Glutamatergic neuron (in vitro differentiated cells): Measurements from ENCODE around the gene TMEM215. TPM values are rescaled to one million over a fixed set of nuclear protein-coding genes. Genes with fewer than 3 reads are reported as not detected.
"Not testable (repeated sequence)": the region's sequence is repeated elsewhere in the genome, so short reads cannot be mapped to it uniquely, and the experiment has no call there.

Experiments used
- DNase-seq: peaks from one replicate; pipeline ENCODE4 v3.0.0; 2022
- H3K27ac Mint-ChIP-seq: one replicate; pipeline ENCODE4 v1.8.0; 2020; ENCODE audit warnings: mild to moderate bottlenecking, mixed read lengths, inconsistent platforms; ENCODE audit not compliant: unreplicated experiment
- H3K27me3 Mint-ChIP-seq: one replicate; pipeline ENCODE4 v1.8.0; 2020; ENCODE audit warnings: mild to moderate bottlenecking, moderate library complexity, mixed read lengths, inconsistent platforms; ENCODE audit not compliant: unreplicated experiment
- H3K36me3 Mint-ChIP-seq: one replicate; pipeline ENCODE4 v1.8.0; 2020; ENCODE audit warnings: mild to moderate bottlenecking, mixed read lengths, inconsistent platforms; ENCODE audit not compliant: unreplicated experiment
- H3K4me1 Mint-ChIP-seq: one replicate; pipeline ENCODE4 v1.8.0; 2020; ENCODE audit warnings: mild to moderate bottlenecking, low read depth, mixed read lengths, inconsistent platforms; ENCODE audit not compliant: unreplicated experiment
- H3K4me3 Mint-ChIP-seq: one replicate; pipeline ENCODE4 v1.8.0; 2020; ENCODE audit warnings: mild to moderate bottlenecking, mixed read lengths, inconsistent platforms; ENCODE audit not compliant: unreplicated experiment
- H3K9me3 Mint-ChIP-seq: one replicate; pipeline ENCODE4 v1.8.0; 2020; ENCODE audit warnings: mild to moderate bottlenecking, moderate library complexity, mixed read lengths, inconsistent platforms; ENCODE audit not compliant: unreplicated experiment
- total RNA-seq: library from RNA; stranded (reverse); fragmentation: NEBNext Ultra II Directional; extraction: Animal tissue kit (Norgen Biotek cat#: 25700); gene quantifications from one replicate; pipeline ENCODE4 v1.2.1, GENCODE V29; 2021; ENCODE audit not compliant: unreplicated experiment
- TF ChIP-seq, protein P1 (sequence below): fragments of 200-600 bp; sonication (generic); IDR thresholded peaks from one replicate; pipeline ENCODE4 v1.5.0; 2021; ENCODE audit not compliant: partially characterized antibody, unreplicated experiment

TMEM215 gene
- total RNA-seq, 1 donor from 2014 or later, result 0.27 TPM

DNA sequence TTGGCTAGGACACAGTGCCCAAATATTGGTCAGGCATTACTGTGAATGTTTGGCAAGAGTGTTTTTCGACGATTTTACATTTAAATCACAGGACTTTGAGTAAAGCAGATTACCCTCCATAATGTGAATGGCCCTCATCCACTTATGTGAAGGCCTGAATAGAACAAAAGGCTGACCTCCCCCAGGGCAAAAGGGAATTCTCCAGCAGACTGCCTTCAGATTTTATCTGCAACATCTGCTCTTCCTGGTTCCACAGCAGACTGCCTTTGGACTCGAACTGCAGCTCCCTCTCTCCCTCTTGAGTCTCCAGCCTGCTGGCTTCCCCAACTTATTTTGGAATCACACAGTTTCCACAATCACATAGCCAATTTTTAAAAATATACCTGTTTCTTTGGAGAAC lies 7.1 kb upstream of the TMEM215 start:
- H3K36me3 Mint-ChIP-seq, result peaks cover 33% of the 10 kb centered on the region
- peaks cover 4% of the 10 kb centered on the region for H3K4me1 Mint-ChIP-seq
- H3K27ac Mint-ChIP-seq, result peak overlapping the region; percentile 57
- TF ChIP-seq, protein P1, sequence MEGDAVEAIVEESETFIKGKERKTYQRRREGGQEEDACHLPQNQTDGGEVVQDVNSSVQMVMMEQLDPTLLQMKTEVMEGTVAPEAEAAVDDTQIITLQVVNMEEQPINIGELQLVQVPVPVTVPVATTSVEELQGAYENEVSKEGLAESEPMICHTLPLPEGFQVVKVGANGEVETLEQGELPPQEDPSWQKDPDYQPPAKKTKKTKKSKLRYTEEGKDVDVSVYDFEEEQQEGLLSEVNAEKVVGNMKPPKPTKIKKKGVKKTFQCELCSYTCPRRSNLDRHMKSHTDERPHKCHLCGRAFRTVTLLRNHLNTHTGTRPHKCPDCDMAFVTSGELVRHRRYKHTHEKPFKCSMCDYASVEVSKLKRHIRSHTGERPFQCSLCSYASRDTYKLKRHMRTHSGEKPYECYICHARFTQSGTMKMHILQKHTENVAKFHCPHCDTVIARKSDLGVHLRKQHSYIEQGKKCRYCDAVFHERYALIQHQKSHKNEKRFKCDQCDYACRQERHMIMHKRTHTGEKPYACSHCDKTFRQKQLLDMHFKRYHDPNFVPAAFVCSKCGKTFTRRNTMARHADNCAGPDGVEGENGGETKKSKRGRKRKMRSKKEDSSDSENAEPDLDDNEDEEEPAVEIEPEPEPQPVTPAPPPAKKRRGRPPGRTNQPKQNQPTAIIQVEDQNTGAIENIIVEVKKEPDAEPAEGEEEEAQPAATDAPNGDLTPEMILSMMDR, result no peak
- no peak for DNase-seq
- peaks cover 6% of the 10 kb centered on the region for H3K9me3 Mint-ChIP-seq
- H3K4me3 Mint-ChIP-seq, result no peak overlapping the region
- peaks cover 4% of the 10 kb centered on the region for H3K27me3 Mint-ChIP-seq

DNA sequence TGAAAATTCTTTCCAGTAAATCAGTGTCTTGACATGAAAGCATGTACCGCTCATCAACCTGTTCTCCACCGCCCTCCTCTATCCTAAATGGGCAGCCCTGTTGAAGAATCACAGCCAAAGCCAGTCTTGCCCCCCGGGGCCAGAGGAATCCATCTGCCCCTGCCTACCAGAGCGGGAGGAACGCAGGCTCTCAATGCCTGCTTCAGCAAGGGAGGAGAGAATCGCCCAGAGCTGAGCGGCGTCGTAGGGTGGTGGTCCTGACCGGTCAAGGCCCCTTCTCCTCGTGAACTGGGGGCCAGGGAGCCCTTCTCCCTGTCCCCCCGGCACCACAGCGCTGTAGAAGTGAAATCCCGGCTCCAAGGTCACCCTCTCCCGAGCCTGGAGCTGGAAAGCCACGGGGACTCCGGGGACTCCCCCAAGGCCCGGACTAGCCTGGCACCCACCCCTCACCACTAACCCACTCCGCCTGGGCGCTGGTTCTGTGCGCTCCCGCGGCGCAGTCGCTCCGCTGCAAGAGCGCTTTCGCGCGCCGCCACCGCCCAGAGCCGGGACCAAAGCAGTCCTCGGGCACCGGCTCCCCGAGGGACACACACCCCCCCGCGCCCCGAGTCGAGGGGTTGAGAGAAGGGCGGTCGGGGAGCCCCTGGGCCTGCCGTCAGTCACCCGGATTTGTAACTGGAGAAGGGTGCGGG lies 718 bp upstream of the TMEM215 start:
- Mint-ChIP-seq H3K27me3 (peaks cover 8% of the 10 kb centered on the region), H3K36me3 (peaks cover 2% of the 10 kb centered on the region), H3K27ac (no peak overlapping the region), H3K4me3 (peak overlapping the region; percentile 82), H3K9me3 (no peaks in the 10 kb centered on the region), H3K4me1 (no peaks in the 10 kb centered on the region)
- peak; percentile 57 for DNase-seq
- TF ChIP-seq, protein P1, result no peak

DNA sequence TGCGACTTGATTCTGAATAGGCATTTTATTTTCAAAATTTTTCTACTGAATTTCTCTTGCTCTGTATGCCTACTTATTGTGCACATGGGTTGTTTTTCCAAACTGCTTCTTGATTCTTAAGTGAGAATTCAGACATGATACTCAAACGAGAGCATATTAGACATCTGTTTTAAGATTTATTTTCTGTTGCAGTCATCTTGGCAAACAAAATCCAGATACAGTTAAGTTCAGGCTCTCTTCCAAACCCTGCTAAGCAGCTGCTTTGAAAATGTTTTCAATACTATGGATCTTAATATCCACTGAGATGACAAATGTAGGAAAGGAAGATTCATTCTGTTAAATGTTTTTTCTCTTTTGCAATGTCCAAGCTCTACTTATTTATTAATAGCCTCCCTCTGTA lies 4.5 kb downstream of the TMEM215 start:
- Mint-ChIP-seq H3K4me3 (no peak overlapping the region), H3K36me3 (no peaks in the 10 kb centered on the region), H3K27ac (no peak overlapping the region), H3K4me1 (no peaks in the 10 kb centered on the region), H3K27me3 (peaks cover 7% of the 10 kb centered on the region), H3K9me3 (no peaks in the 10 kb centered on the region)
- TF ChIP-seq, protein P1, result no peak
- no peak for DNase-seq

DNA sequence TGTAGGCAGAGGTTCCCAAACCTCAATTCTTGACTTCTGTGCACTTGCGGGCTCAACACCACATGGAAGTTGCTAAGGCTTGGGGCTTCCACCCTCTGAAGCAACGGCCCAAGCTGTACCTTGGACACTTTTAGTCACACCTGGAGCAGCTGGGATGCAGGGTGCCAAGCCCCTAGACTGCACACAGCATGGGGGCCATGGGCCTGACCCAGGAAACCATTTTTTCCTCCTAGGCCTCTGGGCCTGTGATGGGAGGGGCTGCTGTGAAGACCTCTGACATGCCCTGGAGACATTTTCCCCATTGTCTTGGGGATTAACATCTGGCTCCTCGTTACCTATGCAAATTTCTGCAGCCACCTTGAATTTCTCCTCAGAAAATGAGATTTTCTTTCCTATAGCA lies 12.7 kb downstream of the TMEM215 start:
- not testable (repeated sequence) for DNase-seq, H3K4me1 Mint-ChIP-seq, H3K4me3 Mint-ChIP-seq, H3K27ac Mint-ChIP-seq, H3K27me3 Mint-ChIP-seq, H3K9me3 Mint-ChIP-seq
- H3K36me3 Mint-ChIP-seq, result peaks cover 17% of the 10 kb centered on the region

DNA sequence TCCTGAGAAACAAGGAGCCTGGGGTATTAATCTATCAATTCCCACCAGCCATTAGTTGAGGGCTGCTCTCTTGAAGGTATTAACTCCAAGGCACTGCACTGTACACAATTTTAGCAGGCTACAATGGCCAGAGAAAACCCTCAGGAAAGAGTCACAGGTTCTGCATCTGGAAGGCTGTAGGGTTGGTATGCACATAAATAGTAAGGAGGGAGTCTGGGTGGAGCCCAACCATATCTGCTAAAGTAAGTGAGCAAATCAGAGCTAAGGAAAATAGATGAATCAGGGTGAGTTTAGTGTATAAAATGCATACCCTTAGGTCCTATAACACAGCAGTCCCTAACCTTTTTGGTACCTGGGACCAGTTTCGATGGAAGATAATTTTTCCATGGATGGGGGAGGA lies 18.2 kb downstream of the TMEM215 start:
- Mint-ChIP-seq H3K9me3 (peaks cover 5% of the 10 kb centered on the region), H3K4me1 (no peaks in the 10 kb centered on the region), H3K36me3 (peaks cover 5% of the 10 kb centered on the region), H3K27ac (no peak overlapping the region), H3K27me3 (no peaks in the 10 kb centered on the region), H3K4me3 (no peak overlapping the region)
- no peak for DNase-seq
- TF ChIP-seq, protein P1, result no peak
